Heart left ventricle (tissue), 16 donors: ENCODE measurements around the gene TRIM9. TPM values are rescaled to one million over a fixed set of nuclear protein-coding genes. Genes with fewer than 3 reads are reported as not detected.

ENCODE experiments used
- ATAC-seq, 4 donors: fragments of 200-7000 bp; cut with Tn5 transposase; one replicate each; pipeline ENCODE4 v1.9.1; 2020 to 2022; ENCODE audit warnings: moderate library complexity in 4 of 4, mild to moderate bottlenecking in 3 of 4, moderate number of reproducible peaks in 1 of 4
- DNase-seq, 5 donors: peaks; one replicate each; pipeline ENCODE4 v3.0.0-alpha.2; 2020
- H3K27ac ChIP-seq, 12 donors: fragments of 200-600 bp; sonication (generic) in 4 of 12; one replicate each; pipeline versions ENCODE4 v1.5.0 to v1.8.0; 2016 to 2022; ENCODE audit warnings: mild to moderate bottlenecking in 2 of 12
- H3K27me3 ChIP-seq, 9 donors: fragments of 200-600 bp; sonication (generic) in 2 of 9; one replicate each; pipeline versions ENCODE4 v1.5.1 to v1.8.0; 2016 to 2022; ENCODE audit warnings: mild to moderate bottlenecking in 3 of 9
- H3K36me3 ChIP-seq, 9 donors: fragments of 200-600 bp; sonication (generic) in 2 of 9; one replicate each; pipeline versions ENCODE4 v1.5.0 to v1.8.0; 2018 to 2022; ENCODE audit warnings: mild to moderate bottlenecking in 2 of 9
- H3K4me1 ChIP-seq, 12 donors: fragments of 200-600 bp; sonication (generic) in 4 of 12; one replicate each; pipeline versions ENCODE4 v1.5.0 to v1.8.0; 2016 to 2022; ENCODE audit warnings: mild to moderate bottlenecking in 3 of 12
- H3K4me3 ChIP-seq, 12 donors: fragments of 200-600 bp; sonication (generic) in 4 of 12; one replicate each; pipeline versions ENCODE4 v1.5.0 to v1.8.0; 2017 to 2022; ENCODE audit warnings: mild to moderate bottlenecking in 9 of 12, moderate library complexity in 4 of 12
- H3K9me3 ChIP-seq, 12 donors: fragments of 200-600 bp; sonication (generic) in 4 of 12; one replicate each; pipeline versions ENCODE4 v1.5.0 to v1.8.0; 2016 to 2022; ENCODE audit warnings: mild to moderate bottlenecking in 1 of 12
- POLR2A ChIP-seq, 2 donors: fragments of 450-650 bp; IDR thresholded peaks; one replicate each; pipeline ENCODE4 v1.6.1; 2017; ENCODE audit warnings: antibody characterized with exemption in 2 of 2, mild to moderate bottlenecking in 2 of 2, moderate library complexity in 2 of 2
- WGBS, 4 donors: extraction: QIAGEN DNeasy Blood & Tissue Kit in 2 of 4; methylation state at CpG; one replicate each; pipeline versions ENCODE4 v1.1.5 to v1.1.7; 2013 to 2018; 5-methylcytosine and 5-hydroxymethylcytosine counted together
- intact Hi-C, 10 donors: fragments of 100-400 bp; cut with DNase I; formaldehyde crosslinking; loops; one replicate each; pipeline versions ENCODE4 v1.11.1 to v1.14.2; 2022
- polyA plus RNA-seq, 2 donors: library from polyadenylated mRNA; stranded (reverse); fragments of 200-250 nt; gene quantifications; one replicate each; pipeline ENCODE4 v1.2.3, GENCODE V29; 2013
- total RNA-seq, 9 donors: library from RNA; depleted of rRNA in 2 of 9; stranded (reverse); fragments of >200 nt in 2 of 9; fragmentation: NEBNext Ultra II Directional in 3 of 9; extraction: Animal tissue kit (Norgen Biotek cat#: 25700) in 3 of 9; gene quantifications; one replicate each; pipeline versions ENCODE4 v1.1.0 to v1.2.4, GENCODE V29; 2016 to 2023
- TF ChIP-seq, protein P1 (sequence below), 12 donors: fragments of 200-600 bp; sonication (generic) in 4 of 12; IDR thresholded peaks; one replicate each; pipeline versions ENCODE4 v1.5.0 to v1.8.0; 2018 to 2022; ENCODE audit warnings: antibody characterized with exemption in 12 of 12, mild to moderate bottlenecking in 5 of 12
- donor health status: ischemic (EF 13 %, LVEDD 7.1; RV severe dilation, severe dysfunction).
- donor health status: healthy with polysubstance abuse.
- donor health status: DM: no; HTN: yes; CAD: no.
- donor health status: DM: no; HTN: no; CAD: no.
- donor health status: ischemic (EF 25% LVEDD 6.9; RV normal size, moderate dysfunction).
- donor health status: ischemic (EF 25% LVEDD 5.7; RV mildly dilated, moderate dysfunction).
- donor health status: healthy.
- donor health status: DM: yes; HTN: yes; CAD: no.
- donor health status: ischemic (EF 35%, LVEDD 5.7; RV mildly dilated, moderate dysfunction).
- donor health status: nonischemic (EF 11% LVEDD 7.7; RV severe dilation, severe dysfunction).
- donor health status: DM: yes; HTN: yes; CAD: no.
- donor health status: PGD.
- donor health status: ischemic (EF 29% LVEDD 5.4; RV normal size, mild dysfunction).
- donor health status: nonischemic (EF 23%, LVEDD 6.1; RV moderate dilation, normal function).

TRIM9 gene
- total and polyA plus RNA-seq, 11 donors = 0.20 to 1.7 (median 0.50) TPM

DNA sequence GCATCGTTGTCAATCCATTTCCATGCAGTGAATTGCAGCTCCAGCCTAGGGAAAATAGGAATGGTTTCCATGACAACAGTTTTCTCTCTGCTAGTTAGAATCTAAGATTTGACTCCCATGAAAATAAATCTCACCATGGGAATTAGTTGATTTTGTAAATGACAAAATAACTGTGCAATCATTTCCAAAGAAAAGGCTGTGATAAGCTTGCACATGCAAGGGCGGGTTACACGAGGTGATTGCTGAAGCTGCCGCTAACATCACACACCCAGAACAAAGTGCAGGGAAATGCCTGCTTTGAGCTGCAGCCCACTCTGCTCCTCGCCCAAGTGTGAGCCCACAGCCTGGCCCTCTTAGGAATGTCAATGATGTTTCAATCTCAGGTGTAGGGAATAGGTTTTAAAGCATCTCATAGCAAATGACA, 53.8 kb downstream of the TRIM9 start:
- Histone ChIP-seq H3K4me1 (no peaks in the 10 kb centered on the region), H3K27ac (no peak overlapping the region), H3K36me3 (no peaks in the 10 kb centered on the region), H3K9me3 (no peaks in the 10 kb centered on the region), H3K27me3 (no peaks in the 10 kb centered on the region), H3K4me3 (no peak overlapping the region)
- TF ChIP-seq, protein P1, sequence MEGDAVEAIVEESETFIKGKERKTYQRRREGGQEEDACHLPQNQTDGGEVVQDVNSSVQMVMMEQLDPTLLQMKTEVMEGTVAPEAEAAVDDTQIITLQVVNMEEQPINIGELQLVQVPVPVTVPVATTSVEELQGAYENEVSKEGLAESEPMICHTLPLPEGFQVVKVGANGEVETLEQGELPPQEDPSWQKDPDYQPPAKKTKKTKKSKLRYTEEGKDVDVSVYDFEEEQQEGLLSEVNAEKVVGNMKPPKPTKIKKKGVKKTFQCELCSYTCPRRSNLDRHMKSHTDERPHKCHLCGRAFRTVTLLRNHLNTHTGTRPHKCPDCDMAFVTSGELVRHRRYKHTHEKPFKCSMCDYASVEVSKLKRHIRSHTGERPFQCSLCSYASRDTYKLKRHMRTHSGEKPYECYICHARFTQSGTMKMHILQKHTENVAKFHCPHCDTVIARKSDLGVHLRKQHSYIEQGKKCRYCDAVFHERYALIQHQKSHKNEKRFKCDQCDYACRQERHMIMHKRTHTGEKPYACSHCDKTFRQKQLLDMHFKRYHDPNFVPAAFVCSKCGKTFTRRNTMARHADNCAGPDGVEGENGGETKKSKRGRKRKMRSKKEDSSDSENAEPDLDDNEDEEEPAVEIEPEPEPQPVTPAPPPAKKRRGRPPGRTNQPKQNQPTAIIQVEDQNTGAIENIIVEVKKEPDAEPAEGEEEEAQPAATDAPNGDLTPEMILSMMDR (IDR thresholded peaks at IDR 0.05) = no peak
- no peak for TF ChIP-seq POLR2A (IDR thresholded peaks at IDR 0.05)
- WGBS, 4 donors = 62 to 77% (median 65%) methylated on average over 5 of the region's 5 CpGs
- no peak for ATAC-seq
- intact Hi-C loops = no loop called here
- DNase-seq = no peak

DNA sequence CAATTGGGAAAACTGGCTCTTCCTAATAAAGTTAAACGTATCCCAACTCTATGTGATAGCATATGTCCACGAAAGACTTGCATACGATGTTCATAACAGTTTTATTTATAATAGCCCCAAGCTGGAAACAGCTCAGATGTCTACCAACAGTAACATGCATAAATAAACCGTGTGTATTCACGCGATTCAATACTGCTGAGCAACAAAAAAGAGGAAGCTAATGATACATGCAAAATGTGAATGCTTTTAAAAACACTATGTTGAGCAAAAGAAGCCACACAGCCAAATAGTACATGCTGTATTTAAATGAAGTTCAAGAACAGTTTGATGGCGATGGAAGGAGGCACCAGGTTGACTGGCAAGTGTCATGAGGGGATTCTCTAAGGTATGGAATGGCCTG, 55.7 kb downstream of the TRIM9 start:
- H3K9me3 ChIP-seq = no peaks in the 10 kb centered on the region
- no peaks in the 10 kb centered on the region for H3K36me3 ChIP-seq
- H3K27ac ChIP-seq = no peak overlapping the region
- intact Hi-C loops = no loop called here
- ATAC-seq (no peak), DNase-seq (no peak)
- H3K27me3 ChIP-seq = no peaks in the 10 kb centered on the region
- no peak overlapping the region for H3K4me3 ChIP-seq
- 87 to 92% (median 90%) methylated on average over 7 of the region's 7 CpGs for WGBS, 4 donors
- H3K4me1 ChIP-seq = no peaks in the 10 kb centered on the region
- no peak for TF ChIP-seq POLR2A (IDR thresholded peaks at IDR 0.05)

DNA sequence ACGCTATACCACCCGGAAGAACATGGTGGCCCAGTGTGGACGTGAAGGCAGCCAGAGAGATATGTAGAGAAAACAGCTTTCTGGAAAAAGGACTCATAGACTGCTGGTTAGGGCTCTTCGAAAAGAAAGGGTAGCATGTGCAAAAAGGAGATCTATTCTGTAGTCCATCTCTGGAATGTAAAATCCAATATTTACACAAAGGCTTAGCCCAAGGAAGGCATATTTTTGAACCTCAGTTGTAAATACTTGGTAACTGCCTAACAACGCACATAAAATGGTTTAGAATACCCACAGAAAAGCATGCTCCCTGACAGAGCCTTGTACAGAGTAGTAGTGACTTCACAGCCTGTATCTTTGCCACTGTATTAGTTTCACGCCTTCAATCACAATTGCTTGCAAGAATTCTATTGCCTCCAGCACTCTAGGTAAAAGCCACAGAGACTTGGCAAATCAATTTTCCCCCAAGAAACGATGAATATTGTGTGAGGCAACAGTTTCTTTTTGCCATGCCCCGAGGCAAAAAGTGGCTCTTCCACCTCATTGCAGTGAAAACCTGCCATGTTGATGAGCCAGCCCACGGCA, 59.2 kb downstream of the TRIM9 start:
- intact Hi-C loops = no loop called here
- DNase-seq (no peak), ATAC-seq (no peak)
- WGBS, 4 donors = 81 to 84% (median 82%) methylated on average over 9 of the region's 9 CpGs
- Histone ChIP-seq H3K27me3 (no peaks in the 10 kb centered on the region), H3K36me3 (no peaks in the 10 kb centered on the region), H3K4me3 (no peak overlapping the region), H3K9me3 (no peaks in the 10 kb centered on the region), H3K27ac (no peak overlapping the region), H3K4me1 (no peaks in the 10 kb centered on the region)
- TF ChIP-seq, protein P1 (IDR thresholded peaks at IDR 0.05) = no peak
- TF ChIP-seq POLR2A (IDR thresholded peaks at IDR 0.05) = no peak

DNA sequence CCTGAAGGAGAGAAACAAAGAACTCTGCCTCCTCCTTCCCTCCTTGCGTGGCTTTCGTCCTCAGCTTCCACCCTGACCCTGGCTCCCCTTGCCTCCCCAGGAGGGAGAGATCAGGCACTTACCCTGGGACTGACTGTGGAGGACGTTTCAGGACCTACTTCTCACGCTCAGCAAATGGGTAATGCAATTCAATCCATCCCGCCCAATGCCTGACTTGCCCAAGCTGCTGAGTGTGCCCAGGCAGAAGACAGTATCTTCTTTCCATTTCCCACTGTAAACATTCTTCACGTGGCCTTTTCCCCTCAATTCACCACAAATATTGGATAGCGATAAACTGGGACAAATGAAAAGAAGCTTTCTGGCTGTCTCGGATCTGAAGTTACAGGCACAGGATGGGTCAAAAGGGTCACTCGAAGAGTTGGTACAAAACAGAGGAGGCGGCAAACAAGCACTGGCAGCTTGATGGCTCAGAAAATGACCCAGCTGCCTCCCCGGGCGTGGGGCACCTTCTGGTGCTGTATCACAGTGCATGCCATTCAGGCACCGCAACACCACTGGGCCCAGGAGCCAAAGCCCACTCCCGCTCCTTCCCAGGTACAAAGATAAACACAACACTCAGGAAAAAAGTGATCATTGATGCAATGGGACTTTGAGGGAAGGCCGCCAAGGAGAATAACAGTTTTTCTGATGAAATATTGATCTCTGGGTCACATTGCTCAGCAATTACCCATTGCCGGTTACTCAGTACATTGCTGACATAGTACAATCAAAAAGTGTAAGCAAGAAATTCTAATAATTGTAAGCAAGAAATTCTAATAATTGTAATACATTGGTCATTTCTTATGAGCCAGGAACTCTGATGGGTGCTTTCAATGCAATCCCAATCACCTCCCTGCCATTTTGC, 65.8 kb downstream of the TRIM9 start:
- TF ChIP-seq POLR2A (IDR thresholded peaks at IDR 0.05) = no peak
- TF ChIP-seq, protein P1 (IDR thresholded peaks at IDR 0.05) = no peak
- whole genome bisulfite sequencing, 4 donors = 70 to 83% (median 72%) methylated on average over 16 of the region's 16 CpGs
- DNase-seq (no peak), ATAC-seq (no peak)
- Histone ChIP-seq H3K27ac (no peak overlapping the region), H3K4me3 (no peak overlapping the region), H3K27me3 (no peaks in the 10 kb centered on the region), H3K4me1 (no peaks in the 10 kb centered on the region), H3K36me3 (no peaks in the 10 kb centered on the region), H3K9me3 (no peaks in the 10 kb centered on the region)
- intact Hi-C loops = no loop called here
